Common myeloid progenitor, CD34-positive (primary cell): ENCODE measurements around the gene CHCHD6.

Experiments used
- CTCF ChIA-PET: fragments of 350-600 bp; sonication (Branson Sonifier 250); formaldehyde crosslinking; loops from one replicate; lab custom pipeline; 2021; ENCODE audit warnings: antibody characterized with exemption; lab: Charles Lee
- POLR2A ChIA-PET: fragments of 350-600 bp; sonication (Branson Sonifier 250); formaldehyde crosslinking; loops from one replicate; lab custom pipeline; 2021; ENCODE audit warnings: antibody characterized with exemption; lab: Charles Lee
- DNase-seq, 3 donors: peaks; one replicate each; pipeline versions ENCODE4 v3.0.0 to v3.0.0-alpha.2; 2013
- H3K27ac ChIP-seq, 2 experiments: 1 replicate in 1 of 2; 2 replicates in 1 of 2; pipeline ENCODE4 v1.7.0; 2013; ENCODE audit warnings: inconsistent platforms in 2 of 2, low read length in 2 of 2, mild to moderate bottlenecking in 2 of 2, low read depth in 1 of 2, moderate library complexity in 1 of 2; ENCODE audit not compliant: severe bottlenecking in 2 of 2, insufficient read depth in 1 of 2, poor library complexity in 1 of 2
- H3K27me3 ChIP-seq, 5 experiments: replicated peaks in 2 of 5; 1 replicate in 3 of 5; 2 replicates in 2 of 5; pipeline versions ENCODE4 v1.6.1 to v1.7.0; 2013; ENCODE audit warnings: low read length in 4 of 5, mild to moderate bottlenecking in 2 of 5, moderate library complexity in 2 of 5, inconsistent platforms in 1 of 5; ENCODE audit not compliant: insufficient read depth in 5 of 5, control insufficient read depth in 4 of 5
- H3K36me3 ChIP-seq, 4 experiments: 1 replicate in 2 of 4; 2 replicates in 2 of 4; pipeline versions ENCODE4 v1.6.1 to v1.7.0; 2013; ENCODE audit warnings: low read length in 3 of 4, control low read depth in 1 of 4, mild to moderate bottlenecking in 1 of 4; ENCODE audit not compliant: control insufficient read depth in 4 of 4, insufficient read depth in 4 of 4
- H3K4me1 ChIP-seq, 4 experiments: 1 replicate in 3 of 4; 2 replicates in 1 of 4; pipeline versions ENCODE4 v1.6.1 to v1.7.1; 2013; ENCODE audit warnings: low read length in 3 of 4, mild to moderate bottlenecking in 3 of 4, control low read depth in 1 of 4, inconsistent platforms in 1 of 4, moderate library complexity in 1 of 4; ENCODE audit not compliant: control insufficient read depth in 4 of 4, insufficient read depth in 4 of 4; ENCODE audit errors: control extremely low read depth in 1 of 4
- H3K4me3 ChIP-seq, 7 experiments: 1 replicate in 4 of 7; 2 replicates in 3 of 7; pipeline versions ENCODE4 v1.5.1 to v1.7.0; 2013; ENCODE audit warnings: mild to moderate bottlenecking in 7 of 7, low read length in 6 of 7, moderate library complexity in 6 of 7, inconsistent platforms in 2 of 7, low read depth in 2 of 7, control low read depth in 1 of 7; ENCODE audit not compliant: insufficient read depth in 4 of 7, control insufficient read depth in 1 of 7; ENCODE audit errors: extremely low read depth in 1 of 7
- H3K9me3 ChIP-seq, 5 experiments: 1 replicate in 4 of 5; 2 replicates in 1 of 5; pipeline versions ENCODE4 v1.6.1 to v1.7.1; 2013; ENCODE audit warnings: low read length in 4 of 5, mild to moderate bottlenecking in 2 of 5, inconsistent platforms in 1 of 5, low read depth in 1 of 5, moderate library complexity in 1 of 5; ENCODE audit not compliant: control insufficient read depth in 4 of 5, insufficient read depth in 2 of 5; ENCODE audit errors: control extremely low read depth in 1 of 5
- WGBS: methylation state at CpG from one replicate; pipeline ENCODE4 v1.1.5; 2013; ENCODE audit not compliant: insufficient coverage; 5-methylcytosine and 5-hydroxymethylcytosine counted together

The CHCHD6 gene

DNA sequence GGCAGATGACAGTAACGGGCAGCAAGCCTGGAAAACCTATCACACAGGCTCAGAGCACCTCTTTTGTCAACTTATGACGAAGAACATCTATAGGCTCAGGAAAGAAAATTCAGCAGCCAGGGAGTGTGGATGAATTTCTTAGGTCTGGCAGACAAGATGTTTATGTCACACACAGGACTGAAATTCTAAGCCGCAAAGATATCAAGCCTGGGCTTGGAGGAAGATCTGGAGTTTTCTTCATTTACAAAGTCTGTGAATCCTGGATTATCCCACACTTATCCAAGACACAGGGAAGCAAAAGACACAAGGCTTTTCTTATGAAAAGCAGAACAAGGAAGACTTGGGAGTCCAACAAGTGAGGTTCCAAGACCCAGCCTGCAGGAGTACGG lies 23.4 kb upstream of the CHCHD6 start:
- WGBS = 97% methylated on average over 4 of the region's 4 CpGs
- DNase-seq = no peak
- H3K36me3 ChIP-seq = no peaks in the 10 kb centered on the region
- ChIA-PET POLR2A (no interaction called here), CTCF (interaction anchor here (1.0 to 1.4 kb wide), 5 partner anchors 11 to 158 kb away, joined by 3 to 5 read pairs (median 4); no protein-coding TSS in a partner anchor)
- H3K9me3 ChIP-seq = no peaks in the 10 kb centered on the region
- H3K27ac ChIP-seq = no peak overlapping the region
- H3K4me3 ChIP-seq = no peak overlapping the region
- no peaks in the 10 kb centered on the region for H3K27me3 ChIP-seq
- peaks cover 0 to 51% (median 41%) of the 10 kb centered on the region in 4 experiments for H3K4me1 ChIP-seq

DNA sequence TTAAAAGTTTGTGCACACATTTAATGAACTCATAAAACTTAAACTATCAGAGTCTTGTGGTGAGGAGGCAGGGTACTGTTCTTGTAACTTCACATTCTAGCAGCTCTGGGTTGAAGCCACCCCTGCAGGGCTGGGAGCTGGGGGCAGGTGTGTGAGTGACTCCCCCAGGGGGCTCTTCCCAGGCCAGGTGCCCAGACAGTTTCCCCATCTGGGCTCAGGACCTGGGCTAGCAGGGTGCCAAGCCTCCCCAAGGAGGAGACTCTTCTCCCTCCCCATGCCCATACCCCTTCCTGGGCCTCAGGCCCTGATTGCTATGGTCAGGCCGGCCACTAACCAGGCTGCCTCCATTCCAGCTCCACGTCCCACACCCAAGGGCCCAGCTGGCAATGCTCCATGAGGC lies 22.0 kb upstream of the CHCHD6 start:
- no peaks in the 10 kb centered on the region for H3K36me3 ChIP-seq
- peaks cover 0 to 51% (median 41%) of the 10 kb centered on the region in 4 experiments for H3K4me1 ChIP-seq
- CTCF ChIA-PET = interaction anchor here (1.0 to 1.4 kb wide), 4 partner anchors 28 to 866 kb away, joined by 3 to 5 read pairs (median 4); no protein-coding TSS in a partner anchor
- WGBS = 90% methylated on average over 2 of the region's 2 CpGs
- no peak for DNase-seq
- H3K4me3 ChIP-seq = no peak overlapping the region
- no peaks in the 10 kb centered on the region for H3K9me3 ChIP-seq
- POLR2A ChIA-PET = no interaction called here
- no peaks in the 10 kb centered on the region for H3K27me3 ChIP-seq
- H3K27ac ChIP-seq = no peak overlapping the region

DNA sequence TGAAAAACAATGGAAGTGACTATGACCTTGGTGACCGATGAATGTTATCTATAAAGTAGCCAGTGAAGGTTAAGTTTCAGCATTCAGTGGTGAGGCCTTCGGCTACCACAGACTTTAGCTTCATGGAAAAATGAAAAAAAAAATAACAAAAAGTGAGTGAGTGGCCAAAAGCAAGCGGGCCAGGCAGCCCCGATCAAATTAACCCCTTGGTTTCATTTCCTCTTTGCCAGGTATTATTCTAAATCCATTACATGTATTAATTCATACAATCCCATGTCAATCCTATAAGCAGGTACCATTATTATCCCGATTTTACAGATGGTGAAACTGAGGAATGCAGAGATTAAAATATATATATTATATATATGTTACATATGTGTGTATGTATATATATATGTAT lies 21.0 kb upstream of the CHCHD6 start:
- ChIA-PET POLR2A (no interaction called here), CTCF (interaction anchor here (0.7 to 1.9 kb wide), 3 partner anchors 10 to 862 kb away, joined by 3 to 6 read pairs (median 5); no protein-coding TSS in a partner anchor)
- 100% methylated on average over 2 of the region's 5 CpGs for WGBS

DNA sequence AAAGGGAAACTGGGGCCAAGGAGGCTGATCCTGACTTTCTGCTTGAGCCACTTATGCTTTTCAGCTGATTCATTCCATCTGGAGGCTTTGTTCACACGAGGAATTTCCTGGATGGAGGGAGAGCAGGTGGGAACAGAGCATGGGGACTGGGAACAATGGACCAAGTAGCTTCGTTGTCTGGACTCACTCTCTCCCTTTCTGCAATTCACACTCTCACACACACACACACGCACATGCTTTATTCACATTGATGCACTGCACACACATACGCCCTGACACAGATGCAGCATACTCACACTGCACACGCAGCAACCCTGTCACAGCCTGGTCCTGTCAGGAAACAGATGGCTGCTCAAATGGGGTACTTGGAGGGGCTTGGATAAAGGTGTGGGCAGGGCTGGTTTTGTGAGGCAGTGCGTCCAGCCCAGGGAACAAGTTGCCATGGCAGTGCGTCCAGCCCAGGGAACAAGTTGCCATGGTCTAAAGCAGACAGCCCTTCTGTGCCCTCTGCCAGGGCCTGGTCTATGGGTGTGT lies 19.8 kb upstream of the CHCHD6 start:
- Histone ChIP-seq H3K4me1 (peaks cover 0 to 38% (median 28%) of the 10 kb centered on the region in 4 experiments), H3K9me3 (no peaks in the 10 kb centered on the region), H3K27me3 (no peaks in the 10 kb centered on the region), H3K36me3 (no peaks in the 10 kb centered on the region), H3K27ac (no peak overlapping the region), H3K4me3 (no peak overlapping the region)
- WGBS = 35% methylated on average over 5 of the region's 7 CpGs
- DNase-seq = peak; percentile 39 to 90 (median 84)
- ChIA-PET POLR2A (no interaction called here), CTCF (interaction anchor here (1.6 to 1.9 kb wide), 2 partner anchors 9 to 16 kb away, joined by 5 to 6 read pairs; no protein-coding TSS in a partner anchor)

More for the DNA sequence above, 21.0 kb upstream of the CHCHD6 start:
- H3K4me3 ChIP-seq = no peak overlapping the region
- no peaks in the 10 kb centered on the region for H3K27me3 ChIP-seq
- H3K4me1 ChIP-seq = peaks cover 0 to 48% (median 39%) of the 10 kb centered on the region in 4 experiments
- no peaks in the 10 kb centered on the region for H3K9me3 ChIP-seq
- no peaks in the 10 kb centered on the region for H3K36me3 ChIP-seq
- no peak for DNase-seq
- H3K27ac ChIP-seq = no peak overlapping the region

DNA sequence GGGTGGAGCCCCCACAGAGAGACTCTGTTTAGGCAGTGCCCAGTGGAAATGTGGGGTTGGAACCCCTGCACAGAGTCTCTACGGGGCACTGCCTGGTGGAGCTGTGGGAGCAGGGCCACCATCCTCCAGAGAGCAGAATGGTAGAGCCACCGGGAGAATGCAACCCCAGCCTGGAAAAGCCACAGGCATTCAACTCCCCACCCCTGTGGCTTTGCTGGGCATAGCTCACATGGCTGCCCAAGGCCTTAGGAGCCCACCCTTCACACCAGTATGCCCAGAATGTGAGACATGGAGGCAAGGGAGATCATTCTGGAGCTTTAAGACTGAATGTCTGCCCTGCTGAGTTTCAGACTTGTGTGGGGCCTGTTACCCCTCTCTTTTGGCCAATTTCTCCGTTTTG lies 19.0 kb upstream of the CHCHD6 start:
- H3K36me3 ChIP-seq = no peaks in the 10 kb centered on the region
- H3K4me1 ChIP-seq = peaks cover 0 to 31% (median 21%) of the 10 kb centered on the region in 4 experiments
- no peak for DNase-seq
- no peaks in the 10 kb centered on the region for H3K27me3 ChIP-seq
- 100% methylated on average over 2 of the region's 3 CpGs for whole genome bisulfite sequencing
- H3K27ac ChIP-seq = no peak overlapping the region
- H3K4me3 ChIP-seq = no peak overlapping the region
- no peaks in the 10 kb centered on the region for H3K9me3 ChIP-seq
- POLR2A ChIA-PET = no interaction called here
- CTCF ChIA-PET = no interaction called here

DNA sequence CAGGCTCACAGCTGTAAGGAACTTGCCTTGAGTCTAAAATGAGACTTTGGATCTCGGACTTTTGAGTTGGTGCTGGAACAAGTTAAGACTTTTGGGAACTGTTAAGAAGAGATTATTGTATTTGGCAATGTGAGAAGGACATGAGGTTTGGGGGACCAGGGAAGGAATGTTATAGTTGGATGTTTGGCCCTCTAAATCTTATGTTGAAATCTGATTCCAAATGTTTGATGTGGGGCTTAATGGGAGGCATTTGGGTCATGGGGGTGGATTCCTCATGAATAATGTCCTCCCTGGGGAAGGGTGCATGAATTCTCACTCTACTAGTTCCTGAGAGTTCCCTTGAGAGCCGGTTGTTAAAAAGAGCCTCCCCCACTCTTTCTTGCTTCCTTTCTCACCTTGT lies 18.5 kb upstream of the CHCHD6 start:
- WGBS = 95% methylated on average over 2 of the region's 2 CpGs
- no peaks in the 10 kb centered on the region for H3K9me3 ChIP-seq

DNA sequence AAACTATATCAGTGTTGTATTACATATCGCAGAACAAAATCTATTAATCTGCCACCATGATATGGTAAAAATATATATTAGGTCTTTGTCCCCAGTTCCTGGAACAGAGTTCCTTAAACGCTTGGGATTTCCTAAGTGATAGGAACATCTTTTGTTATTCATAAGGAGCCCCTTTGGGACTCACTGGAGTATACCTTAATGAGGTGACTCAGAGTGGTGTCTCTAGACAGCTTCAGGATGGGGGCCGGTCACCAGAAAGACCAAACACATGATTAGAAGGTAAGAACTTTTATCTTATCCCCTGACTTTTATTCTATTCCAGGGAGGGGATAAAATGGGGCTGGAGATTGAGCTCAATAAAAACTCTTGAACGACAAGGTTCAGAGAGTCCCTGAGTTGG lies 12.3 kb upstream of the CHCHD6 start:
- CTCF ChIA-PET = no interaction called here
- Histone ChIP-seq H3K4me1 (no peaks in the 10 kb centered on the region), H3K27me3 (peaks cover 0 to 4% (median 2%) of the 10 kb centered on the region in 5 experiments), H3K9me3 (no peaks in the 10 kb centered on the region), H3K27ac (no peak overlapping the region), H3K36me3 (no peaks in the 10 kb centered on the region), H3K4me3 (no peak overlapping the region)
- WGBS = 100% methylated on average over 2 of the region's 4 CpGs
- DNase-seq = no peak
- POLR2A ChIA-PET = no interaction called here

More for the DNA sequence above, 18.5 kb upstream of the CHCHD6 start:
- ChIA-PET POLR2A (no interaction called here), CTCF (interaction anchor here (0.7 kb wide), 1 partner anchor 126 kb away, joined by 3 read pairs; no protein-coding TSS in a partner anchor)
- peaks cover 0 to 28% (median 19%) of the 10 kb centered on the region in 4 experiments for H3K4me1 ChIP-seq
- no peak for DNase-seq
- no peaks in the 10 kb centered on the region for H3K27me3 ChIP-seq
- no peak overlapping the region for H3K27ac ChIP-seq
- no peaks in the 10 kb centered on the region for H3K36me3 ChIP-seq
- H3K4me3 ChIP-seq = no peak overlapping the region
